Left colon (tissue), 2 donors: ENCODE measurements around the gene G6PC3. TPM values are rescaled to one million over a fixed set of nuclear protein-coding genes. Genes with fewer than 3 reads are reported as not detected.
"Not testable (repeated sequence)": the region's sequence is repeated elsewhere in the genome, so short reads cannot be mapped to it uniquely, and the experiment has no call there.

Experiments used
- ATAC-seq: fragments of 200-7000 bp; cut with Tn5 transposase; one replicate; pipeline ENCODE4 v1.9.1; 2020; ENCODE audit warnings: mild to moderate bottlenecking, moderate library complexity
- DNase-seq, 2 donors: peaks; one replicate each; pipeline ENCODE4 v3.0.0-alpha.2; 2020
- intact Hi-C, 2 donors: fragments of 100-400 bp; cut with DNase I in 1 of 2; cut with micrococcal nuclease in 1 of 2; formaldehyde crosslinking; loops; one replicate each; pipeline versions ENCODE4 v1.11.2 to v1.14.0; 2022; cut with DNase I, micrococcal nuclease
- total RNA-seq, 2 donors: library from RNA; stranded (reverse); fragmentation: NEBNext Ultra II Directional; extraction: Animal tissue kit (Norgen Biotek cat#: 25700); gene quantifications; one replicate each; pipeline ENCODE4 v1.2.1, GENCODE V29; 2021
- donor health status: DM: no; HTN: no; CAD: no.
- donor health status: DM: yes; HTN: yes; CAD: no.

Gene G6PC3
- total RNA-seq, 2 donors from 2014 or later, result 31.2 to 38.2 TPM

DNA sequence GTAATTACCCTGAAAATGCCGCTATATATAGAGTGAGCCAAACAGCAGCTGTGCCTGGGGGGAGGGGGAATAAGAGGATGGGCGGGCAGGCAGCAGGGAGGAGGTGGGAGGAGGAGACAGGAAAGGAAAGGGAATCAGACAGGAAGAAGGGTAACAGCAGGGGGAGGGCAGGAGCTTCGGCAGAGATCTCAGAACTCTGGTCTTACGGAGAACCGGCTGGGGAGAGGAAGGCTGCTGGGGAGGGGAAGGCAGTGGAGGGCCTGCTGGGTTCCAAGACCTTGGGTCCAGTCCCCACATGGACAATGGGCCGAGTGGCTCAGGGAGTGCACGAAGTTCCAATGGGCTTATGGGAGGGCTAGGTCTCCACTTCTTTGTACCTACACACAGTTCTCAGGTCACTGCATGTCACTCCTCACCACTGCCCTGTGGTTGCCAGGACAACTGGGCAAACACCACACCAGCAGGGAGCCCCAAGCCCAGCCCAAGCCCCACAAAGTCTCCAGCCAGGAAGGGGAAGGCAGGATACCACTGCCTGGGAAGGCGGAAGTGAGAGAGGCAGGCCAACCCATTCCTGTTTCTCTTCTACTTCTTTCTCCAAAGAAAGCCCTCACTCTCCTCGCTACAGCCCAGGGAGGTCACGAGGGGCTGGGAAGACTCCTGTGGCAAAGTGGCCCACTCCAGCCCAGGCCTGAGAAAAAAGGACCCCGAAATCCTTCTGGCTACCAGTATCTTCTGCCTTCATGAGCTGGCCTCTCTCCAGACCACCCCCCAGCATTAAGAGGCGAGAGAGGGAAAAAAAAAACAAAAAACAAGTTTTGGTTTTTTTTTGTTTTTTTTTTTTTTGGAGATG lies 25.3 kb downstream of the G6PC3 start:
- DNase-seq (peak; percentile 65 to 75), ATAC-seq (peak; percentile 80)
- intact Hi-C loops, result no loop called here

DNA sequence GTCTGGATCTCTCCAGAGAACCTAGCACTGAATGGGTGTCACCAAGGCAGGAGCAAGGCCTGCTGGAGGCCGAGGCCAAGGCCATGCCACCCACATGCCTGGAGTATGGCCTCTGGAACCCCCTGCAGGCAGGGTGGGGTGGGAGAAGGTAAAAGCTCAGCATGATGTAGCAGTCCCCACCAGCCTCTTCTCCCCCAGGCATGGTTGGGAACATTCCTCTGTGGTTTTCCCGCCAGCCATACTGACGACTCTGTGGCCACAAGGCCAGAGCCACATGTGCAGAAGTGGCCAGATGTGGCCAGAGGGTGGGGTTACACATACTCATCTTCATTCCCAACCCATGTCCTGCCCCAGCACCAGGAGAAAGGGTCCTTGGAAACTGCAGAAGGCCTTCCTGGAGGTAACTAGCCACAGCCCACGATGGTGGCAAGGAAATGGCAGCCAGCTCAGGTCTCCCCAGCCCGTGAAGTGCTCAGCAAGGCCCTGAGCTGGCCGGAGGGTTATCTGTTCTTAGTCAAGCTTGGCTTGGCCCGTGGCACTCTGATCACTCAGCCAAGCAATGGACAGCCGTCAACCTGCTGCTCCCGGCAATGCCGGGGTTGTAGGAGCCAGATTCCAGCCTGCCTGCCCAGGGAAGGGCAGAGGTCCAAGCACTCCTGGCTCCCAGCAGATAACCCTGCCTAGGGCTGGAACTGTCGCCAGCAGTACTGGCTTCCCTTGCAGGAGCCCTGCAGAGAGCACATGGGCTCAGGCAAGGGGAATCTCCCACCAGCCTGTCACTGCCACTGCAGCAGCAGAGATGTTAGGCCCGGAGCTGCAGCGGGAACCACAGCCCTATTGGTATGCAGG lies 26.8 kb downstream of the G6PC3 start:
- DNase-seq (no peak), ATAC-seq (no peak)

DNA sequence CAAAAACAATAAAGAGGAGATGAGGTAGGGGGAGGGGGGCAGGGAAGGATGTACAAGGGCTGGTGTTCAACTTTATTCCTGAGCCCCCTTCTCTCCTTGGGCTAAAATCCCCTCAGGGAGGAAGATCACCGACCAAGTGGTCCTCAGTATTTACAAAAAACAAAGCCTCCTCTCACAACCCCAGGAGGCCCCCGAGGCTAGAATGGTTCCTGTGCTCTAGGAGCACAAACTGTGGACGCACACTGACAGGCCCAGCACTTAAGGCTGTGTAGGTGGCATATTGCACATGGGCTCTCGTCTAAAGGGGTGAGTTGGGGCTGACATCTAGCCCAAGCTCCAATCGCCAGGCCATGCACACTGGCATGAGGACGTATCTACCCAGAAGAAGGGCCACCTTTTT lies 31.3 kb downstream of the G6PC3 start:
- DNase-seq, result not testable (repeated sequence)

More for the DNA sequence above, 26.8 kb downstream of the G6PC3 start:
- intact Hi-C loops, result no loop called here

DNA sequence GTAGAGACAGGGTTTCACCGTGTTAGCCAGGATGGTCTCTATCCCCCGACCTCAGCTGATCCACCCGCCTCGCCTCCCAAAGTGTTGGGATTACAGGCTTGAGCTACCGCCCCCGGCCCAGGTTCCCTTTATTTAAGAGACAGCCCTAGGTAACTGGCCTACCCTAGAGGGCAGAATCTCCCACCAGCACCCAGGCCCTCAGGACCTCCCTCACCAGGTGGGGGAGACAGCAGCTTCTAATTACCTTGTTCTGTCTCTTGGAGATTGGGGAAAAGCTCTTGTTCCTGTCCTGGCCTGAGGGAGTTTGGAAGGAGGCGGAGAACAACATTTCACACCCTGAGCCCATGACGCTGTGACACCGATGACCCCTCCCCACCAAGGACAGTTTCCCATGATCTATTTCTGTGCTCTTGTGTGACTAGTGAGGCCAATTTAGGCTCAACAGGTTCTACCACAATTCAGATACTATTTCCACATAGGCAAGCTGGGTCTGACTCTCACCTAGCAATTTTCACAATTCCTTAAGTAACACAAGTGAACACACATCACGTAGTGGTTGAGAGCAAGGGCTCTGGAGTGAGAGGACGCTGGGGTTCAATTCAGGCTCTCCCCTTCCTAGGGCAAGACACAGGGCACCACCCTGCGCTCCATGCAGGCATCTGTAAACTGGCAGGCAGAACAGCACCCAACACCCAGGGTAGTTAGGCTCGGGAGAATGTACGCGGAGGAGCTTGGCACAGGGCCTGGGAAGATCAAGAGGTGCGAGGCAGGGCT lies 32.5 kb downstream of the G6PC3 start:
- DNase-seq, result no peak
- no peak for ATAC-seq
- intact Hi-C loops, result no loop called here

More for the DNA sequence above, 31.3 kb downstream of the G6PC3 start:
- ATAC-seq, intact Hi-C loops: not testable (repeated sequence)

DNA sequence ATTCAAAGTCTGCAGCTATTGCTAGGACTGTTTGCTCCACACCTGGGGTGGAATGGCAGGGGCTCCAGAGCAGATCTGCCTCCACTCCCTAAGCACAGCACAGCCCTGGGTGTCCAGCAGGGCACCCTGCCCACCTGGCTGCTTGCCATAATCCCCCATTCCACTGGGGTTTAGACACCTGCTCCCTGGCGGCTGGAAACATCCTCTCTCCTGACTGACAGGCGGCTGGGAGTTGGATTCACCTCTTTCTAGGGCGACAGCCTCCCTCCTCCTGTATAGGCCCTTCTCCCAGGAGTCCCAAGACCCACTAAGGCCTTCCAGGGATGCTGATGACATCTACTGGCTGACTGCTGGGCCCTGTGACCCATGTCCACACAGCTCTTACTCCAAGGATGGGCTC lies 34.9 kb downstream of the G6PC3 start:
- intact Hi-C loops, result no loop called here
- DNase-seq (no peak), ATAC-seq (no peak)

DNA sequence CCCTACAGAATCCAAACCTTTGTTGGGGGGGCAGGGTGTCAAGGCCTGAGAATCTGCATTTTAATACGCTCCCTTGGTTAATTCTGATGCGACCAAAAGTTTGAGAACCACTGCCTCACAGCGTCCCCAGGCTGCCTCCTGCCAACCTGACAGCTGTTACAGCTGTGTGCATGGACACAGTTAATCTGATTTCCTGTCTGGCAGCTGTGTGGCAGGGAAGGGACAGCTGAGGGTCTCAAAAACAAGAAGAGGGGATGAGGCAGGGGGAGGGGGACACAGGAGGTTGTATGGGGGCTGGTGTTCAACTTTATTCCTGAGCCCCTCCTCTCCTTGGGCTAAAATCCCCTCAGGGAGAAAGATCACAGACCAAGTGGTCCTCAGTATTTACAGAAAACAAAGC lies 35.4 kb downstream of the G6PC3 start:
- intact Hi-C loops, result no loop called here
- DNase-seq, result no peak
- no peak for ATAC-seq

DNA sequence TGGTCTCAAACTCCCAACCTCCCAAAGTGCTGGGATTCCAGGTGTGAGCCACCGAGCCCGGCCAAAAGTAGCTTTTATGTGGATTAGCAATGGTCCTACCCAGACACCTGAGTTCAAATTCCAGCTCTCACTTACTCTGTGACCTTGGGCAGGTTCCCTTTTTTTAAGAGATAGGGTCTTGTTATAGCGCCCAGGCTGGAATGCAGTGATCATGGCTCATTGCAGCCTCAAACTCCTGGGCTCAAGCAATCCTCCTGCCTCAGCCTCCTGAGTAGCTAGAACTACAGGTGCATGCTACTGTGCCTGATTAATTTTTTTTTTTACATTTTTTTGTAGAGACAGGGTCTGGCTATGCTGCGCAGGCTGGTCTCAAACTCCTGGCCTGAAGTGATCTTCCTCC lies 36.3 kb downstream of the G6PC3 start:
- ATAC-seq (no peak), DNase-seq (no peak)
- intact Hi-C loops, result no loop called here

DNA sequence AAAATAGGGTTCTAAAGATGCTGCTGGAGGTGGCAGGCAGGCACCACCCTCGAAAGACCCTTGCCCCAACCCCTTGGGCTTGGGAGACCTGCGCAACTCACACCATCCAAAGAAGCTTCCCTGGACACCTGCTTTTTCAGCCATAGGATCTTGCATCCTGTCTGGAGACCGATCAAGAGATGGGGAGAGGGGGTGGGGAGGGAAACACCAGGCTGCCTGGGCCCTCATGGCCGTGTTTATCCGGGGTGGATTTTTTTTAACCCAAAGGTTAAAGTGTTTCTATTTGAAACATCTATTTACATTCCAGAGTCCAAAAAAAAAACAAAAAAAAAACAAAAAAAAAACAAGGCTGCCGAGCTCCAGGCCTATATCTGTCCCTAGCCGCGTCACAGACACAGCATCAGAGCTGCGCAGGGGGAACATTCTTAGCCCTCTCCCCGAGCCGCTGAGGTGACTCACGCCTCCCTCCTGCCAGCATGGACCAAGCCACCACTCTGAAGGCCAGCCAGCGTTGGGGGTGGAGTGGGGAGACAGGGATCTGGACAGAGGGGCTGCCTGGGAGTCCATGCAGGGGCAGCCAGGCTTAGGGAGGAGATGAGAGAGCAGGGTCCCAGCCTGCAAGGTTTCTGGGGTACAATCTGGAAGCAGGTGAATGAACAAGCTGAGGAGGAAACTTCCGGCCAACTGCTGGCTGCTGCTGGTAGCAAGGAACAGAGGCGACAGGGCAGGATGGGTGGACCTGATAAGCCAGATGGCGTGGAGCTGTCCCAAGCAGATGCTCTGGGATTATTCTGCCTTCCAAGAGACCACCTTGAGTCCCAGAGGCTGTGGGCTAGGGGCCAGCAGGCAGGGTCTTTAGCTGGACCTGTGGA lies 38.1 kb downstream of the G6PC3 start:
- ATAC-seq (no peak), DNase-seq (peak; percentile 55 to 85)
- intact Hi-C loops, result no loop called here

DNA sequence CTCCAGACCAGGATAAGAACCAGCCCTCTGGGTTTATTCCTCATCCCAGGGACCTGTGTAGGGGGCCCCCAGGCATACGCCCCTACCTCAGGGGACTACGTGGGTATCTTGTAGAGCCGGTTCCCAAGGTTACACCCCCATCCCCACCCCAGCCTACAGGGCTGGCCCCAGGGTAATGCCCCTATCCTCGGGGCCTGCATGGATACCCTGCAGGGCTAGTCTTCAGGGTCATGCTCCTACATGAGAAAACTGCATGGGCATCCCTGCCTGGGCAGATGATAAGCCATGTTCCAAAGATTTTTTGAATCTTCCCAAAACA lies 38.7 kb downstream of the G6PC3 start:
- no peak for ATAC-seq
- intact Hi-C loops, result no loop called here
- no peak for DNase-seq

DNA sequence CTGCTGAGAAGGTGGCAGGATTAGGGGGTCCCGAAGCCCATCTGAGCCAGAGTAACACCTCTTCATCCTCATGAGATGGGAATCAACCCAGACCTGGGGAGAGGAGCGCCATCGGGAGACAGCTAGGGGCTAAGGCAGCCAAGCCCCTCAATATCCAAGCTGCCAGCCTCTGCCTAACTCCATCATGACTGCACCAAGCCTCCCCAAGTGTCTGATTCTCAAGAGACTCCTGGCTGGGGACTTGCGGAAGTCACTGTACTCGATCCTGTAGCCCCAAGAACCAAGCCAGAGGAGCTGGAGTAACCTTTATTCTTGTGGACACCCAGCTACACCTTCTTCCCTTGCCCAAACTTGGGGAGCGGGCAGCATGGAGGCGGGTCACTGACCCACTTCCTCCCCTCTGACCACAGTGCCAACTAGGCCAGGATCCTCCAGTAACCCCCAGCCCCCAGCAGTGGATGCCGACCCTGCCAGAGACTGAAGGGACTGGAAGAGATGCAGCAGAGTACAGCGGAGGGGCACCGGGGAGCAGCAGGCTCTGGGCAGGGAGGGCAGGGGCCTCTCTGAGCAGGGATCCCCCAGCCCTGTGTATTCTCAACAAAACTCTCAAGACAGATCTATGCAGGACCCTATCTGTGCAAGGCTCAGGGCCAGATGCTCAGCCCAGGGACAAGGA lies 39.6 kb downstream of the G6PC3 start:
- no peak for ATAC-seq
- intact Hi-C loops, result no loop called here
- no peak for DNase-seq

DNA sequence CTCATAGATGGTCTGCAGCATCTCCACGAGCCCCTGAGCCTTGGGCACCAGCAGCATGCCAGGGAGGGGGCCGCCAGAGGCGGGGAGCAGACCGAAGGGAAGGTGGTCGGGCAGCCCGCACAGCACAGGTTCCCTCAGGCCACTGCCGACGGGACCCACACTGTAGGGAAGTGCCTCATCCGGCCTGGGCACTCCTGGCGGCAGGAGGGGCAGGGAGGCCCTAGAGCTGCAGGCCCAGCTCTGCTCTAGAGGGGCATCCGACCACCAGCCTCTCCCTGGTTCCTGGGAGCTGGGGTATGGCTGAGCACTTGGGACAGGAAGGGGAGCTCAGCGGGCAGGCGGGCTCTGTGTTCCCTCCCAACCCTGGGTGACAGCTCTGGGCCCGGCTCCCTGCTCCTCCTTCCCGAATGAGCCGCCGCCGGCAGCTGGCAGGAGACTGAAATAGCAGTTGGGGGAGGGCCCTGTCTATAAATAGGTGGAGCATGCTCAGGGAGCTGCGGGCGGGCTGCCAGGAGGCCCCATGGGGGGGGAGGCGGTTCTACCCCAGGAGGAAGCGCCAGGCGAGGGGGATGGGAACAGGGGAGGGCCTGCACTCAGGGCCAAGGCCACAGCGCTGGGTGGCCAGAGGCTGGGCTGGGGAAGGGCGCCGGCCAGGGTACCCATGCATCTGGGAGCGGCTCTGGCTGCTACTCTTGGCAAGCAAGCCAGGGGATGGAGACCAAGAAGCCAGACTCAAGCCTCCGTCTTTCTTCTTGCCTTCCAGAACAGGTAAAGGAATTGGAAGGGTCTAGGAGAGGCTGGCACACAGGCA lies 40.5 kb downstream of the G6PC3 start:
- peak; percentile 92 for ATAC-seq
- intact Hi-C loops, result no loop called here
- DNase-seq, result peak; percentile 99

DNA sequence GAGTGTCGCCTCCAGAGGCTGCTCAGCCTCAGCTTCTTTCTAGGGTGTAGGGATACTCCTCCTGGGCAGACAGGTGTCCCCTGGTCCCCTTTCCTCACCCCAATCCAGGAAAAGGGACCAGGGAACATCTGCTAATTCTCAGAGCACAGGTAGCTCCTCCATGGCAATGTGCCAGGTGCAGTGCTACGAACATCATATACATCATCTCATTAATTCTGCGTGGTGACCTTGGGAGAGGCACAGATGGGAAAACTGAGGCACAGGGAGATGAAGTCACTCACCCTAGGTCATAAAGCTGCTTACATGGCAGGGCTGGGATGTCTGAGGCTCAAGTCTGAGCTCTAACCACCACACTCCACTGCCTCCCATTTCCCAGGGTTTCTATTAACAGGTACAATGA lies 41.2 kb downstream of the G6PC3 start:
- ATAC-seq, result no peak
- intact Hi-C loops, result no loop called here
- DNase-seq, result no peak

DNA sequence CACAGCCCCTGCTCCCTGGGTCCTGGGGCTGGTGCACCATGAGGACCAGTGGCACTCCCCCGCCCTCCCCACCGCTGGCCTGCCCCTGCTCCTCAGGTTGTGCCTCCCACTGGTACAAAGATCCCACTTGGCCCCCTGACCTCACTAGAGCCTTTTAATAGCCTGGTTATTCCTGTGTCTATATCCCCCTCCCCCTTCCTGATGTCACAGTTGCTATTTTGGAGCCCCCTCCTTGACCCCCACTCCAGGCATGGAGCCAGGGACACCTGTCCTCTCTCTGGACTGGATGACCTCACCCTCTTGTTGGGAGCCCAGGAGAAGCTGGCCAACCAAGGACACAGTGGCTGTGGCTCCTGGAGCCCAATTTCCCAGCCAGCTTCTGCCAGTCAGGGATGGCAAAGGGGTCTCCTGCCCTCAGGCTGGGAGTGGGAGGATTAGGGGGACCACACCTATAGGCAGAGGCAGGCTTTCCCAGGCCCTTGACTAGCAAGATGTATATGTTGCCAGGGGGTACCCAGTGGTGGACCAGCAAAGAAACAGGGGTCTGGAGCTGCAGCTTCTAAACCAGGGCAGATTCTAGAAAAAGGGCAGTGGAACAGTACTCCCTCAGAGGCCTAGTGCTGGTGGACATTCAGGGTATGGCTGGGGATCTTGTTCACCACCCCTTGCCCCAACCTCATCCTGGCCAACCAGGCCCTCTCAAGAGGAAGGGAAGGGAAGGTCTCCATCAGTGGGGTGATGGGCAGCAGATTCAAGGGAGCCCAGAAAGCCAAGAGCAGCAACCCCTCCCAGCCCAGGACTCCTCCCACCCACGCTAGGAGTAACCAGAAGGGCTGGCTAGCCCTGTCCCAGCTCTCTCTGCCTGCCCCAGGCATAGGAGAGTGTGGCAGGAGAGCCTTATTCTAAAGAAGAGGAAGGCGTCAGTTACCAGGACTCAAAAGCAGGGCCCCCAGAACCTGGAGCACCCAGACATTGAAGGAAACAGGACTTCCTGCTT lies 42.0 kb downstream of the G6PC3 start:
- DNase-seq (no peak), ATAC-seq (no peak)
- intact Hi-C loops, result no loop called here

DNA sequence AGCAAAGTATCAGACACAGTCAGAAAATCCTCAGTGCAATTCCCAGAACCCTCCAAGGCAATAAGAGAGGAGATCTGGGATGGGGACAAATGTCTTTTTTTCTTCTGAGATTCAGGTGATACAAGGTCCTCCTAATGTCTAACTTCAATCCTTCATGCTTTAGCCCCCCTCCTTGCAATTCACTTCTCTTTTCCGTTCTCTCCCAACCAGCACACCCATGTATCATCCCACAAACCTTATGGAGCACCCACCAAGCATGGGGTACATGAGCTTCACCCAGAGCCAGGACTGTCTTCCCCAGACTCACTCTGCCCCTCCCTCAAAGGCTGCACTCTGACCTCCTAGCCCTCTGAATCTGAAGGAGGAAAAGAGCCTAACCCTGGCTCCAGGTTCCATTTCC lies 42.8 kb downstream of the G6PC3 start:
- no peak for ATAC-seq
- intact Hi-C loops, result no loop called here
- no peak for DNase-seq

DNA sequence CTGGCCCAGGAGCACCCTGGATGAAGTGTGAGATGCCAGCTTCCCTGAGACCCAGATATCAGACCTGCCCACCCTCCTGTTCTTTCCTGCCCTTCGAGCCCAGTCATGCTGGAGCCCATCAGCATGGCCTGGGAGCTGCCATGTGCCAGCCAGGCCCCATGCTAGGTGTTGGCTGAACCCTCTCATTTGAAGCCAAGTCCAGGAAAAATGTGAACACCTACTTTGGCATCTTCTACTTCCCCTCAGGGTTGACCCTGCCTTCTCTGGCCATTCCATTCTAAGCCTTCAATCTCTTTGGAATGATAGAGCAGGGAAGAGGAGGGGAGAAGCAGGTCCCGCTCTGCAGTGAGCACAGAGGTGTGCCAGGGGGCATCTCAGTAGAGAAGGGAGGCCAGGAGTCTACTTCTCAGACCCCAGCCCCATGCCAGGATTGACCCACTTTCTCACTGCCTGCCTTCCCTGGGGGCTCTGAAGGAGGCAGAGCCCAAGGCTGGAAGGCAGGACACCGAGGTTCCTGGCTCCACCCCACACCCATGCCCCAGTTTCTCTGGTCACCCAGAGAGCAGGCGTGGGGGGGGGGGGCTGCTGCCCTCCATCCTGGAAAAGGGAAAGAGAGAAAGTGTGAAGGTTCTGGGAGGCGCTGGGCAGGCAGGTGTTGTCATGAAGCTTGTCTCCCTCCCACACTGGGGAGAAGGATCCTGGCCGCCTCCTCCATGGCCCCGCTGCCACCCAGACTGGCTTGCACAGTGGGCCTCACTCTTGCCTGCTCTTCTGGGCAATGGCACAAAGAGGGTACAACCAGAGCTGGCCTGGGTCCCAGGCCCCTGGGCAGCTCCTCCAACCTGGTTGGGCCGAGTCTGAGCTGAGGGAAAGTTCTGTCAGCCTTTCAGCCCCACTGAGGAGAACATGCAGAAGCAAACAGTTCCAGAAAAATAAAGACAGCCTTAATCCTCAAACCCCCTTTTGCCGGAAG lies 43.6 kb downstream of the G6PC3 start:
- no peak for ATAC-seq
- DNase-seq, result no peak
- intact Hi-C loops, result no loop called here
